SK-N-SH (cell line): ENCODE data around the gene KIAA1549. TPM values are rescaled to one million over a fixed set of nuclear protein-coding genes. Genes with fewer than 3 reads are reported as not detected.

Experiments used
- CTCF ChIA-PET: fragments of 300-600, 350-600 bp; formaldehyde crosslinking; extraction: SDS; loops from one replicate; lab custom pipeline; 2021; lab: Yijun Ruan, JAX
- POLR2A ChIA-PET: fragments of 350-600 bp; sonication (Branson Sonifier 250); formaldehyde crosslinking; extraction: SDS; loops from one replicate; lab custom pipeline; 2020; ENCODE audit warnings: antibody characterized with exemption, inconsistent platforms; lab: Yijun Ruan, JAX
- DNase-seq: peaks from one replicate; pipeline ENCODE4 v3.0.0; 2012
- H2AFZ ChIP-seq: fragments of 200-600 bp; sonication (generic); 2 replicates; pipeline ENCODE4 v1.8.1; 2016; ENCODE audit warnings: antibody characterized with exemption, mild to moderate bottlenecking, low read depth
- H3F3A ChIP-seq: fragments of 200-600 bp; sonication (generic); replicated peaks from 2 replicates; pipeline ENCODE3; 2016; ENCODE audit warnings: antibody characterized with exemption, mild to moderate bottlenecking; ENCODE audit not compliant: insufficient read depth
- H3K27ac ChIP-seq, 2 experiments: fragments of 200-500 bp in 1 of 2; fragments of 200-600 bp in 1 of 2; sonication (Bioruptor generic) in 1 of 2; sonication (generic), shearing (Covaris generic) in 1 of 2; 2 replicates each; pipeline versions ENCODE4 v1.5.1 to v1.6.1; 2014 to 2016; ENCODE audit warnings: low read depth in 2 of 2, inconsistent platforms in 1 of 2, low read length in 1 of 2, mild to moderate bottlenecking in 1 of 2, mixed read lengths in 1 of 2
- H3K27me3 ChIP-seq: fragments of 200-600 bp; sonication (generic), shearing (Covaris generic); 2 replicates; pipeline ENCODE4 v1.6.1; 2016; ENCODE audit warnings: mixed run types; ENCODE audit not compliant: insufficient read depth
- H3K36me3 ChIP-seq, 2 experiments: fragments of 200-500 bp in 1 of 2; fragments of 200-600 bp in 1 of 2; sonication (Bioruptor generic) in 1 of 2; sonication (generic) in 1 of 2; replicated peaks in 1 of 2; 2 replicates each; pipeline versions ENCODE3 to v1.5.1; 2014 to 2016; ENCODE audit warnings: low read length in 1 of 2, mild to moderate bottlenecking in 1 of 2; ENCODE audit not compliant: insufficient read depth in 2 of 2, control insufficient read depth in 1 of 2
- H3K4me1 ChIP-seq, 2 experiments: fragments of 200-500 bp in 1 of 2; fragments of 200-600 bp in 1 of 2; sonication (Bioruptor generic) in 1 of 2; sonication (generic), shearing (Covaris generic) in 1 of 2; 2 replicates each; pipeline versions ENCODE4 v1.5.1 to v1.6.1; 2014 to 2016; ENCODE audit warnings: low read depth in 1 of 2, low read length in 1 of 2, mixed run types in 1 of 2; ENCODE audit not compliant: insufficient read depth in 2 of 2, control insufficient read depth in 1 of 2
- H3K4me2 ChIP-seq: fragments of 200-600 bp; sonication (generic), shearing (Covaris generic); 2 replicates; pipeline ENCODE4 v1.6.1; 2017; ENCODE audit warnings: mixed run types
- H3K4me3 ChIP-seq, 2 experiments: fragments of 200-500 bp in 1 of 2; fragments of 200-600 bp in 1 of 2; sonication (Bioruptor generic) in 1 of 2; sonication (generic), shearing (Covaris generic) in 1 of 2; 2 replicates each; pipeline versions ENCODE4 v1.5.1 to v1.8.1; 2014 to 2016; ENCODE audit warnings: low read depth in 2 of 2, inconsistent platforms in 1 of 2, low read length in 1 of 2, mild to moderate bottlenecking in 1 of 2, mixed read lengths in 1 of 2, moderate library complexity in 1 of 2
- H3K79me2 ChIP-seq: fragments of 200-600 bp; sonication (generic); 2 replicates; pipeline ENCODE4 v1.8.1; 2017; ENCODE audit warnings: mild to moderate bottlenecking; ENCODE audit not compliant: insufficient read depth
- H3K9ac ChIP-seq: fragments of 200-600 bp; sonication (generic); 2 replicates; pipeline ENCODE4 v1.6.1; 2017; ENCODE audit warnings: mixed run types
- H3K9me2 ChIP-seq: fragments of 200-600 bp; sonication (generic); 2 replicates; pipeline ENCODE4 v1.6.1; 2017; ENCODE audit warnings: mixed run types
- H3K9me3 ChIP-seq: fragments of 200-600 bp; sonication (generic); 2 replicates; pipeline ENCODE4 v1.6.1; 2017; ENCODE audit warnings: mixed run types, mild to moderate bottlenecking, moderate library complexity
- H4K20me1 ChIP-seq: fragments of 200-600 bp; sonication (generic); 2 replicates; pipeline ENCODE4 v1.6.1; 2017; ENCODE audit warnings: mild to moderate bottlenecking, mixed run types; ENCODE audit not compliant: insufficient read depth
- CHD2 ChIP-seq: fragments of 150-350 bp; IDR thresholded peaks from 2 replicates; pipeline ENCODE4 v1.6.1; 2018; ENCODE audit warnings: low read length; ENCODE audit not compliant: partially characterized antibody
- FOSL2 ChIP-seq: IDR thresholded peaks from 2 replicates; pipeline ENCODE4 v1.4.0; 2012; ENCODE audit warnings: low read depth, mild to moderate bottlenecking, moderate library complexity, borderline replicate concordance
- JUND ChIP-seq: IDR thresholded peaks from 2 replicates; pipeline ENCODE4 v1.4.0; 2012
- MXI1 ChIP-seq: IDR thresholded peaks from 2 replicates; pipeline ENCODE4 v1.6.1; 2012; ENCODE audit warnings: mild to moderate bottlenecking, low read depth, low read length, improper control_type of control experiment
- NRF1 ChIP-seq: IDR thresholded peaks from 2 replicates; pipeline ENCODE4 v1.6.1; 2012; ENCODE audit warnings: low read depth, mild to moderate bottlenecking, low read length
- RAD21 ChIP-seq: IDR thresholded peaks from 2 replicates; pipeline ENCODE4 v1.6.1; 2012; ENCODE audit warnings: mild to moderate bottlenecking, low read length
- SMC3 ChIP-seq: IDR thresholded peaks from 2 replicates; pipeline ENCODE4 v1.6.1; 2012; ENCODE audit warnings: low read depth, low read length, improper control_type of control experiment
- TEAD4 ChIP-seq: IDR thresholded peaks from 2 replicates; pipeline ENCODE4 v1.4.0; 2012; ENCODE audit warnings: mild to moderate bottlenecking, borderline replicate concordance; ENCODE audit not compliant: insufficient read depth
- USF1 ChIP-seq: IDR thresholded peaks from 2 replicates; pipeline ENCODE4 v1.4.0; 2012; ENCODE audit warnings: low read depth, borderline replicate concordance
- WGBS: methylation state at CpG from one replicate; pipeline ENCODE4 v1.1.6; 2017; ENCODE audit warnings: low lambda C conversion rate; 5-methylcytosine and 5-hydroxymethylcytosine counted together
- polyA plus RNA-seq, 3 experiments: library from polyadenylated mRNA; depleted of rRNA; stranded (reverse); fragments of >200 nt; gene quantifications; 2 replicates each; pipeline ENCODE4 v1.2.3, GENCODE V29; 2012
- TF ChIP-seq, protein P1 (sequence below): fragments of 200-600 bp; sonication (generic); IDR thresholded peaks from 2 replicates; pipeline ENCODE4 v1.6.1; 2017; ENCODE audit warnings: antibody characterized with exemption, mild to moderate bottlenecking, moderate library complexity
- TF ChIP-seq, protein P2 (sequence below): IDR thresholded peaks from 2 replicates; pipeline ENCODE4 v1.4.0; 2012; ENCODE audit warnings: low read depth

Gene KIAA1549
- polyA plus RNA-seq, 1 of the 3 experiments (the other 2 are of a cell fraction): 3.6 TPM

- TF ChIP-seq USF1 (no peak), JUND (no peak), TEAD4 (no peak), CHD2 (no peak), FOSL2 (no peak), SMC3 (no peak)
Observed at GRCh38 chr7:139018910-139019309, 37.7 kb upstream of the KIAA1549 start (continued).

GRCh38 chr7:139016931-139017511 is 35.8 kb upstream of the KIAA1549 start:
- Histone ChIP-seq H3K9ac (no peak overlapping the region), H3K36me3 (peaks cover 14 to 26% of the 10 kb centered on the region in 2 experiments), H3K4me2 (peak overlapping the region; percentile 33; the same call in 1 of the 2 replicates), H3K9me3 (no peaks in the 10 kb centered on the region), H3K27ac (no peak overlapping the region), H3K27me3 (0 out of 2 replicates have a peak, but pooled peaks cover 4% of the 10 kb centered on the region), H3F3A (peaks cover 8% of the 10 kb centered on the region), H3K4me3 (peak overlapping the region in 1 of 2 experiments; percentile 31; a peak in 1 of 4 replicates), H4K20me1 (no peaks in the 10 kb centered on the region), H3K4me1 (peaks cover 0 to 3% of the 10 kb centered on the region in 2 experiments; a peak in 2 of 4 replicates), H3K9me2 (no peaks in the 10 kb centered on the region), H2AFZ (peak overlapping the region; percentile 56; the same call in 1 of the 2 replicates), H3K79me2 (no peaks in the 10 kb centered on the region)
- CTCF ChIA-PET: interaction anchor here (0.6 to 11.3 kb wide), 64 partner anchors 9 to 411 kb away, joined by 3 to 140 read pairs (median 4); partner anchors contain the start of genes KIAA1549 and ZC3HAV1L
- peak; percentile 88 for DNase-seq
- WGBS: 25% methylated on average over 7 of the region's 7 CpGs
- POLR2A ChIA-PET: interaction anchor here (0.9 to 1.1 kb wide), 4 partner anchors 14 to 214 kb away, joined by 3 to 5 read pairs (median 3); partner anchors contain the start of genes UBN2 and ZC3HAV1L
- TF ChIP-seq SMC3 (peak; percentile 91), CHD2 (peak; percentile 39), NRF1 (no peak), TEAD4 (no peak), MXI1 (peak; percentile 40; the same call in 1 of the 2 replicates), RAD21 (peak; percentile 89)
- TF ChIP-seq, protein P1, sequence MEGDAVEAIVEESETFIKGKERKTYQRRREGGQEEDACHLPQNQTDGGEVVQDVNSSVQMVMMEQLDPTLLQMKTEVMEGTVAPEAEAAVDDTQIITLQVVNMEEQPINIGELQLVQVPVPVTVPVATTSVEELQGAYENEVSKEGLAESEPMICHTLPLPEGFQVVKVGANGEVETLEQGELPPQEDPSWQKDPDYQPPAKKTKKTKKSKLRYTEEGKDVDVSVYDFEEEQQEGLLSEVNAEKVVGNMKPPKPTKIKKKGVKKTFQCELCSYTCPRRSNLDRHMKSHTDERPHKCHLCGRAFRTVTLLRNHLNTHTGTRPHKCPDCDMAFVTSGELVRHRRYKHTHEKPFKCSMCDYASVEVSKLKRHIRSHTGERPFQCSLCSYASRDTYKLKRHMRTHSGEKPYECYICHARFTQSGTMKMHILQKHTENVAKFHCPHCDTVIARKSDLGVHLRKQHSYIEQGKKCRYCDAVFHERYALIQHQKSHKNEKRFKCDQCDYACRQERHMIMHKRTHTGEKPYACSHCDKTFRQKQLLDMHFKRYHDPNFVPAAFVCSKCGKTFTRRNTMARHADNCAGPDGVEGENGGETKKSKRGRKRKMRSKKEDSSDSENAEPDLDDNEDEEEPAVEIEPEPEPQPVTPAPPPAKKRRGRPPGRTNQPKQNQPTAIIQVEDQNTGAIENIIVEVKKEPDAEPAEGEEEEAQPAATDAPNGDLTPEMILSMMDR: peak; percentile 88
- TF ChIP-seq, protein P2, sequence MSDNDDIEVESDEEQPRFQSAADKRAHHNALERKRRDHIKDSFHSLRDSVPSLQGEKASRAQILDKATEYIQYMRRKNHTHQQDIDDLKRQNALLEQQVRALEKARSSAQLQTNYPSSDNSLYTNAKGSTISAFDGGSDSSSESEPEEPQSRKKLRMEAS: peak; percentile 15; the same call in 1 of the 2 replicates
